Neural progenitor cell (in vitro differentiated cells): ENCODE results near the gene ADAMTSL2. TPM values are rescaled to one million over a fixed set of nuclear protein-coding genes. Genes with fewer than 3 reads are reported as not detected.

Experiments
- DNase-seq: peaks from one replicate; pipeline ENCODE4 v3.0.0-alpha.2; 2016; ENCODE audit warnings: low spot score
- H2AFZ ChIP-seq: fragments of 200-600 bp; sonication (generic); replicated peaks from 2 replicates; pipeline ENCODE4 v1.6.1; 2016; ENCODE audit warnings: antibody characterized with exemption
- H3F3A ChIP-seq: fragments of 200-600 bp; sonication (generic); 2 replicates; pipeline ENCODE4 v1.6.1; 2016; ENCODE audit warnings: antibody characterized with exemption, low read depth
- H3K27ac ChIP-seq: fragments of 200-600 bp; sonication (generic); 2 replicates; pipeline ENCODE4 v1.5.1; 2016; ENCODE audit warnings: mild to moderate bottlenecking
- H3K27me3 ChIP-seq: fragments of 200-600 bp; sonication (generic); 2 replicates; pipeline ENCODE4 v1.6.1; 2016; ENCODE audit warnings: mild to moderate bottlenecking, moderate library complexity
- H3K36me3 ChIP-seq: fragments of 200-600 bp; sonication (generic); 2 replicates; pipeline ENCODE4 v1.5.1; 2016
- H3K4me1 ChIP-seq: fragments of 200-600 bp; sonication (generic); 2 replicates; pipeline ENCODE4 v1.6.1; 2016; ENCODE audit warnings: mixed run types
- H3K4me2 ChIP-seq: fragments of 200-600 bp; sonication (generic); 2 replicates; pipeline ENCODE4 v1.6.1; 2016
- H3K4me3 ChIP-seq: fragments of 200-600 bp; sonication (generic); 2 replicates; pipeline ENCODE4 v1.5.1; 2016
- H3K79me2 ChIP-seq: fragments of 200-600 bp; sonication (generic); 2 replicates; pipeline ENCODE4 v1.6.1; 2016; ENCODE audit warnings: low read depth
- H3K9ac ChIP-seq: fragments of 200-600 bp; sonication (generic); 2 replicates; pipeline ENCODE4 v1.6.1; 2016
- H3K9me3 ChIP-seq: fragments of 200-600 bp; sonication (generic); 2 replicates; pipeline ENCODE4 v1.5.1; 2016; ENCODE audit warnings: low read depth
- H4K20me1 ChIP-seq: fragments of 200-600 bp; sonication (generic); 2 replicates; pipeline ENCODE4 v1.6.1; 2016; ENCODE audit warnings: low read depth
- H3K27ac Mint-ChIP-seq: 3 replicates; pipeline ENCODE4 v1.8.0; 2021; ENCODE audit warnings: mixed read lengths
- H3K27me3 Mint-ChIP-seq: 2 replicates; pipeline ENCODE4 v1.8.0; 2022; ENCODE audit warnings: low read depth, mild to moderate bottlenecking, inconsistent platforms, moderate library complexity, mixed read lengths; ENCODE audit not compliant: insufficient read depth
- H3K36me3 Mint-ChIP-seq: 3 replicates; pipeline ENCODE4 v1.8.0; 2021; ENCODE audit warnings: mixed read lengths
- H3K4me1 Mint-ChIP-seq: 3 replicates; pipeline ENCODE4 v1.8.0; 2021; ENCODE audit warnings: mixed read lengths
- H3K4me3 Mint-ChIP-seq: 3 replicates; pipeline ENCODE4 v1.8.0; 2021; ENCODE audit warnings: mild to moderate bottlenecking, moderate library complexity, mixed read lengths
- H3K9me3 Mint-ChIP-seq: 3 replicates; pipeline ENCODE4 v1.8.0; 2020; ENCODE audit warnings: mixed read lengths
- CTCF ChIP-seq: fragments of 200-600 bp; sonication (generic); IDR thresholded peaks from 2 replicates; pipeline ENCODE4 v1.5.1; 2017; ENCODE audit warnings: antibody characterized with exemption, mild to moderate bottlenecking
- EZH2 ChIP-seq: fragments of 200-600 bp; sonication (generic); IDR thresholded peaks from 2 replicates; pipeline ENCODE4 v1.6.1; 2017; ENCODE audit warnings: antibody characterized with exemption, mild to moderate bottlenecking, moderate library complexity
- EZH2phosphoT487 ChIP-seq: fragments of 200-600 bp; sonication (generic); IDR thresholded peaks from 2 replicates; pipeline ENCODE4 v1.6.1; 2017; ENCODE audit warnings: antibody characterized with exemption
- total RNA-seq: library from RNA; depleted of rRNA; stranded (reverse); fragments of >200 nt; gene quantifications from 2 replicates; pipeline ENCODE4 v1.2.3, GENCODE V29; 2015; ENCODE audit warnings: low replicate concordance

ADAMTSL2 gene
- total RNA-seq, 1 donor from 2014 or later = 0.30 TPM

- Histone ChIP-seq H3K4me2 (no peak overlapping the region), H3K9me3 (no peaks in the 10 kb centered on the region), H3K9ac (no peak overlapping the region), H3K4me3 (no peak overlapping the region), H3F3A (no peaks in the 10 kb centered on the region), H2AFZ (no peak overlapping the region), H3K4me1 (no peaks in the 10 kb centered on the region), H3K36me3 (no peaks in the 10 kb centered on the region), H3K79me2 (no peaks in the 10 kb centered on the region), H4K20me1 (no peaks in the 10 kb centered on the region), H3K27me3 (no peaks in the 10 kb centered on the region), H3K27ac (no peak overlapping the region)
- peaks cover under 1% of the 10 kb centered on the region for H3K27me3 Mint-ChIP-seq
- no peak overlapping the region for H3K4me3 Mint-ChIP-seq
- TF ChIP-seq EZH2 = no peak
- no peak for TF ChIP-seq CTCF
- TF ChIP-seq EZH2phosphoT487 = no peak
- peaks cover 5% of the 10 kb centered on the region for H3K4me1 Mint-ChIP-seq
- H3K27ac Mint-ChIP-seq = no peak overlapping the region
- no peaks in the 10 kb centered on the region for H3K36me3 Mint-ChIP-seq
- no peak for DNase-seq
- H3K9me3 Mint-ChIP-seq = no peaks in the 10 kb centered on the region
Measured at GRCh38 chr9:133545494-133546286, 11.2 kb downstream of the ADAMTSL2 start.

- Mint-ChIP-seq H3K27ac (no peak overlapping the region), H3K27me3 (peaks cover 2% of the 10 kb centered on the region), H3K9me3 (no peaks in the 10 kb centered on the region), H3K4me1 (peaks cover 5% of the 10 kb centered on the region), H3K36me3 (no peaks in the 10 kb centered on the region), H3K4me3 (no peak overlapping the region)
- Histone ChIP-seq H3K4me1 (no peaks in the 10 kb centered on the region), H3K36me3 (no peaks in the 10 kb centered on the region), H3F3A (no peaks in the 10 kb centered on the region), H3K4me2 (no peak overlapping the region), H2AFZ (no peak overlapping the region), H3K27me3 (no peaks in the 10 kb centered on the region), H3K4me3 (no peak overlapping the region), H3K79me2 (no peaks in the 10 kb centered on the region), H3K9ac (no peak overlapping the region), H3K27ac (no peak overlapping the region), H3K9me3 (no peaks in the 10 kb centered on the region), H4K20me1 (no peaks in the 10 kb centered on the region)
- no peak for DNase-seq
- TF ChIP-seq EZH2phosphoT487 (no peak), EZH2 (no peak), CTCF (no peak)
Measured at GRCh38 chr9:133546287-133546680, 11.8 kb downstream of the ADAMTSL2 start.

- H3K4me3 Mint-ChIP-seq = no peak overlapping the region
- Histone ChIP-seq H3K36me3 (no peaks in the 10 kb centered on the region), H3K27me3 (no peaks in the 10 kb centered on the region), H3K9ac (no peak overlapping the region), H4K20me1 (no peaks in the 10 kb centered on the region), H3K27ac (no peak overlapping the region), H3K4me2 (no peak overlapping the region), H3K4me3 (no peak overlapping the region), H2AFZ (no peak overlapping the region), H3K4me1 (no peaks in the 10 kb centered on the region), H3K9me3 (no peaks in the 10 kb centered on the region), H3F3A (no peaks in the 10 kb centered on the region), H3K79me2 (no peaks in the 10 kb centered on the region)
- H3K36me3 Mint-ChIP-seq = no peaks in the 10 kb centered on the region
- no peaks in the 10 kb centered on the region for H3K9me3 Mint-ChIP-seq
- TF ChIP-seq CTCF = no peak
- TF ChIP-seq EZH2 = no peak
- TF ChIP-seq EZH2phosphoT487 = no peak
- no peak overlapping the region for H3K27ac Mint-ChIP-seq
- peaks cover 2% of the 10 kb centered on the region for H3K27me3 Mint-ChIP-seq
- H3K4me1 Mint-ChIP-seq = peaks cover 5% of the 10 kb centered on the region
- DNase-seq = no peak
Measured at GRCh38 chr9:133547116-133547515, 12.6 kb downstream of the ADAMTSL2 start.
